Measurements from ENCODE around the gene CDC42EP1.

- TF ChIP-seq CTCF (IDR thresholded peaks at IDR 0.05) (no peak), POLR2A (IDR thresholded peaks at IDR 0.05) (no peak)
These were observed 8.2 kb downstream of the CDC42EP1 start for GRCh38 chr22:37568448-37569008.
